ENCODE results near the gene PRKG1. TPM values are rescaled to one million over a fixed set of nuclear protein-coding genes. Genes with fewer than 3 reads are reported as not detected.
"Not testable (repeated sequence)": the region's sequence is repeated elsewhere in the genome, so short reads cannot be mapped to it uniquely, and the experiment has no call there.

The PRKG1 gene
- total RNA-seq, 1 donor from 2014 or later, result 0.17 TPM

GRCh38 chr10:52185256-52185655 lies 1111.0 kb downstream of the PRKG1 start:
- H3K4me3 ChIP-seq (ENCODE audit: low read depth, low read length), result no peak overlapping the region
- TF ChIP-seq, protein P1, sequence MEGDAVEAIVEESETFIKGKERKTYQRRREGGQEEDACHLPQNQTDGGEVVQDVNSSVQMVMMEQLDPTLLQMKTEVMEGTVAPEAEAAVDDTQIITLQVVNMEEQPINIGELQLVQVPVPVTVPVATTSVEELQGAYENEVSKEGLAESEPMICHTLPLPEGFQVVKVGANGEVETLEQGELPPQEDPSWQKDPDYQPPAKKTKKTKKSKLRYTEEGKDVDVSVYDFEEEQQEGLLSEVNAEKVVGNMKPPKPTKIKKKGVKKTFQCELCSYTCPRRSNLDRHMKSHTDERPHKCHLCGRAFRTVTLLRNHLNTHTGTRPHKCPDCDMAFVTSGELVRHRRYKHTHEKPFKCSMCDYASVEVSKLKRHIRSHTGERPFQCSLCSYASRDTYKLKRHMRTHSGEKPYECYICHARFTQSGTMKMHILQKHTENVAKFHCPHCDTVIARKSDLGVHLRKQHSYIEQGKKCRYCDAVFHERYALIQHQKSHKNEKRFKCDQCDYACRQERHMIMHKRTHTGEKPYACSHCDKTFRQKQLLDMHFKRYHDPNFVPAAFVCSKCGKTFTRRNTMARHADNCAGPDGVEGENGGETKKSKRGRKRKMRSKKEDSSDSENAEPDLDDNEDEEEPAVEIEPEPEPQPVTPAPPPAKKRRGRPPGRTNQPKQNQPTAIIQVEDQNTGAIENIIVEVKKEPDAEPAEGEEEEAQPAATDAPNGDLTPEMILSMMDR (conservative IDR thresholded peaks at IDR 0.05; ENCODE audit: low read depth, low read length), result no peak
- DNase-seq (ENCODE audit: low read depth), result no peak

DNA sequence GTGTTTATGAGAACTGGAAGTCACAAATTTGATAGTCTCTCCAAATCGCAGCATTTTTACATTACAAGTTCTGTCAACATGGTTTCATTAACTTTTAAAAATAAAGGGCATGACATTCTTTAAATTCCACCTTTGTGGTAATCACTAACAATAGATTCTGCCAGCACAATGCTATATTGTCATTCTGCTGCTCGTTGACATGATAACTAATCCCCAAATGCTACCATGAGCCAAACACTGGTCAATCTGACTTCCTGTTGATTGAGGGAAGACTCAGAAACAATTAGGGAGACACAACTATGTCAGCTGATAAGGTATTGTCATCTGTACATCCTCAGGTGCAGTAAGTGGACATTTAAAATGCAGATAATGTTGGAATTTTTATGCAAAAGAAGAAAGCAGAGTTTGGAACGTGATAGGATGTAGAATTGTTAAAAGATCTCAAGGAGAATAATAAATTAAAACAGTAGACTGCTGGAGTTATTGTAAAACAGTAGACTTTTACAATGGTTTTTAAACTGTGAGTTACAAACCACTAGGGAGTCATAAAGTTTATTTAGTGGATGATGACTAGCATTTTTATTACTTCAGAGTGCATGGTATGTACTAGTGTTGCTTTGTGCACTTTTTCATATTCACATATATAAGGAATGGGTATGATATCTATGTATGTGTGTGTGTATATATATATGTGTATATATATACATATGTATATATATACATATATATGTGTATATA lies 1113.4 kb downstream of the PRKG1 start:
- TF ChIP-seq, protein P1 (conservative IDR thresholded peaks at IDR 0.05; ENCODE audit: low read depth, low read length), result no peak
- H3K4me3 ChIP-seq (ENCODE audit: low read depth, low read length), result no peak overlapping the region
- no peak for DNase-seq (ENCODE audit: low read depth)

DNA sequence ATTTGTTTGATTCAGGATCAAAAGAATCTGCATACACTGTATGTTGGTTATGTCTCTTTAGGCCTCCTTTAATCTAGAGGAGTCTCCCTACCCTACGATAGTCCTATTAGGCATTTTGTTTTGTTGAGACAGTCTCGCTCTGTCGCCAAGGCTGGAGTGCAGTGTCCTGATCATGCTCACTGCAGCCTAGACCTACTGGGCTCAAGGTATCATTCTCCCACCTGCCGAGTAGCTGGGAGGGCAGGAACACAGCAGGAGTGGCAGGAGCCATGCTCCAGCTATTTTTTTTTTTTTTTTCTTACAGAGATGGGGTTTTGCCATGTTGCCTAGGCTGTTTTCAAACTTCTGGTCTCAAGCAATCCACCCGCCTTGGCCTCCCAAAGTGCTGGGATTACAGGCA lies 1116.8 kb downstream of the PRKG1 start:
- no peak for DNase-seq (ENCODE audit: low read depth)
- TF ChIP-seq, protein P1 (conservative IDR thresholded peaks at IDR 0.05; ENCODE audit: low read depth, low read length), result no peak
- H3K4me3 ChIP-seq (ENCODE audit: low read depth, low read length), result no peak overlapping the region

DNA sequence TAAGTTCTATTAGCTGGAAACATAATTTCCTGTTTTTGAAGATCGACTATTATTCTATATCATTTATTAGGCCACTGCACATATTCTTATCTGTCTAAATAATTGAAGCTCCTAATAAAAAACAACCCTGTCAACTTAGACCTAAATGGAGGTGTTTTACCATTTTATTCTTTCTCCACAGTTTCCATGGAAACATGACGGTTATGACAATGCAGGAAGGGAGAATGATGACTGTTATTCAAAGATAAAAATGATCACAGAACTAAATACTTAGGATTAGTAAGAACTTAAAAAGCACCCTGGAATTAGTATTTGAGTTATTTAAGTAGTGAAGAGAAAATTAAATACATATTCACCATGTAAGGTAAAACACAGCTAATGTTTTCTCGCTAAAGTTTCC lies 1119.9 kb downstream of the PRKG1 start:
- no peak for DNase-seq (ENCODE audit: low read depth)
- TF ChIP-seq, protein P1 (conservative IDR thresholded peaks at IDR 0.05; ENCODE audit: low read depth, low read length), result no peak

GRCh38 chr10:52194716-52195115 lies 1120.4 kb downstream of the PRKG1 start:
- TF ChIP-seq, protein P1 (conservative IDR thresholded peaks at IDR 0.05; ENCODE audit: low read depth, low read length), result no peak
- H3K4me3 ChIP-seq (ENCODE audit: low read depth, low read length), result no peak overlapping the region
- no peak for DNase-seq (ENCODE audit: low read depth)

More for the DNA sequence above, 1119.9 kb downstream of the PRKG1 start:
- no peak overlapping the region for H3K4me3 ChIP-seq (ENCODE audit: low read depth, low read length)

DNA sequence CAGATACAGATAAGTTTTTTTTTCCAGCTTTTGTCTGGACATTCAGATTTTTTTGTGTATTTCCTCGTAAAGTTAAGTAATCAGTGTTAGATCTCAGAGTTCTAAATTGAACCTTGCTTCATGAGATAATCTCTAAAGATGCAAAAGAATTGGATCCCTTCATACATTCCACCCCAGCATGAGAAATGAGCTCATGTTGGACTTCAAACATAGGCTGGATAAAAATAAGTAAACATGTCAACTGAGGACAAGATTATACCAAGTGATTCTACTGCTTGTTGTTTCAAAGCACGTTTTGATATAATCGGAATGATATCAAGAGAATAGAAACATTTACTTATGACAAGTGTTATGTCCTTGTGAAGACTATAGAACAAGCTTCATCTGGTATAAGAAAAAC lies 1122.8 kb downstream of the PRKG1 start:
- TF ChIP-seq, protein P1 (conservative IDR thresholded peaks at IDR 0.05; ENCODE audit: low read depth, low read length), result no peak
- DNase-seq (ENCODE audit: low read depth), result no peak
- H3K4me3 ChIP-seq (ENCODE audit: low read depth, low read length), result no peak overlapping the region

GRCh38 chr10:52198540-52198939 lies 1124.3 kb downstream of the PRKG1 start:
- no peak for DNase-seq (ENCODE audit: low read depth)

GRCh38 chr10:52204906-52205305 lies 1130.6 kb downstream of the PRKG1 start:
- not testable (repeated sequence) for H3K4me3 ChIP-seq (ENCODE audit: low read depth, low read length)

More at GRCh38 chr10:52198540-52198939, 1124.3 kb downstream of the PRKG1 start:
- TF ChIP-seq, protein P1 (conservative IDR thresholded peaks at IDR 0.05; ENCODE audit: low read depth, low read length), result no peak
- no peak overlapping the region for H3K4me3 ChIP-seq (ENCODE audit: low read depth, low read length)

More at GRCh38 chr10:52204906-52205305, 1130.6 kb downstream of the PRKG1 start:
- not testable (repeated sequence) for DNase-seq (ENCODE audit: low read depth)

All from epithelial cell of proximal tubule (primary cell).